OCI-LY3 (cell line): Measurements from ENCODE around the gene THRAP3.

Experiments
- CTCF ChIP-seq: fragments of 200-600, 300-600 bp; sonication (generic); IDR thresholded peaks from 2 replicates; pipeline ENCODE4 v1.5.1; 2014; ENCODE audit warnings: antibody characterized with exemption, low read length, low read depth
- EZH2phosphoT487 ChIP-seq: fragments of 200-600 bp; shearing (Covaris generic); IDR thresholded peaks from 2 replicates; pipeline ENCODE4 v1.6.1; 2018; ENCODE audit warnings: antibody characterized with exemption, mixed run types, low read depth

DNA sequence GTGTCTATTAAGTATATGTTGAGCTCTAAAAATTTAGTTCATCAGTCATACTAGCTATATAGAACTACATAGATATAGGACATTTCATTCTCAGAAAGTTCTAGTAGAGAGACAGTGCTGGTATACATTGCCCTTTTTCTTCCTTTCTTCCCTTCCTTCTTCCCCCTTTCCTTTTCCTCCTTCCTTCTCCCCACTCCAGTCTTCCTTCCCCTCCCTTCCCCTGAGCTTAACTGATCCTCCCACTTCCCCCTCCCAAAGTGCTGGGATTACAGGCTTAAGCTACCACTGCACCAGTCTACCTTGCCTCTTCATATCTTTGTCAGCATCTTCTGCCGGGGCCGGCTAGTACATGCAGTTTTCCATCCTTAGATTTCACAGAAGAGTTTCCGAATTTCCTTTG is 12.1 kb downstream of the THRAP3 start:
- no peak for TF ChIP-seq CTCF
- TF ChIP-seq EZH2phosphoT487: no peak
